Measurements from ENCODE around the gene SF3A2.

DNA sequence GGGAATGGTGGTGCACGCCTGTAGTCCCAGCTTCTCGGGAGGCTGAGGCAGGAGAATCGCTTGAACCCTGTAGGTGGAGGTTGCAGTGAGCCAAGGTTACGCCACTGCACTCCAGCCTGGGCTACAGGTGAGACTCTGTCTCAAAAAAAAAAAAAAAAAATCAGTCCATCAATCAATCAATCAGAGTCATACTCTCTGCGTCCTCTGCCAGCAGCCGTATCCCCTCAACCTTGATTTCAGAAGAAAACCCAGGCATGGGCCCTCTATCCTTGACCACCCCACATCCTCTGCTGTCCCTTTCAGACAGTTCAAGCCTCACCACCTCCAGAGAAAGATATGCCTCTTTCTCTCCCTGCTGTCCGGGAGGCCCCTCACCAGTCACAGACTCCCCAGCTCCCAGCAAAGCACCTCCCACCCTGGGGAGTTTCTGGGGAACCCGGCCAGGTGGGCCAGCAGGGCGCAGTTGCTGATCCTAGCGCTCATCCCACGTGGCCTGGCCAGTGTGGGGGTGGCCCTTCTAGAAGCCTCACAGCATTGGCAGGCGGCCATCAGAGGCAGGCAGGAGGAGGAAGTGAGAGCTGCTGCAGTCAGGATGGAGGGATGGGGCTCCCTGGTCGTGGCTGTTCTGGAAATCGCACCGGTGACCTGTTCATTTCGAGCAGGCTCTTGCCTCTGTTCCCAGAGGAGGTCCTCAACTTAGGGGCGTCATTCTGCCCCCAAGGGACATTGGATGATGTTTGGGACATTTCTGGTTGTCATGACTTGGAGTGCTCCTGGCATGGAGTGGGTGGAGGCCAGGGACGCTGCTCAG lies 29.8 kb downstream of the SF3A2 start:
- TF ChIP-seq, protein P1, sequence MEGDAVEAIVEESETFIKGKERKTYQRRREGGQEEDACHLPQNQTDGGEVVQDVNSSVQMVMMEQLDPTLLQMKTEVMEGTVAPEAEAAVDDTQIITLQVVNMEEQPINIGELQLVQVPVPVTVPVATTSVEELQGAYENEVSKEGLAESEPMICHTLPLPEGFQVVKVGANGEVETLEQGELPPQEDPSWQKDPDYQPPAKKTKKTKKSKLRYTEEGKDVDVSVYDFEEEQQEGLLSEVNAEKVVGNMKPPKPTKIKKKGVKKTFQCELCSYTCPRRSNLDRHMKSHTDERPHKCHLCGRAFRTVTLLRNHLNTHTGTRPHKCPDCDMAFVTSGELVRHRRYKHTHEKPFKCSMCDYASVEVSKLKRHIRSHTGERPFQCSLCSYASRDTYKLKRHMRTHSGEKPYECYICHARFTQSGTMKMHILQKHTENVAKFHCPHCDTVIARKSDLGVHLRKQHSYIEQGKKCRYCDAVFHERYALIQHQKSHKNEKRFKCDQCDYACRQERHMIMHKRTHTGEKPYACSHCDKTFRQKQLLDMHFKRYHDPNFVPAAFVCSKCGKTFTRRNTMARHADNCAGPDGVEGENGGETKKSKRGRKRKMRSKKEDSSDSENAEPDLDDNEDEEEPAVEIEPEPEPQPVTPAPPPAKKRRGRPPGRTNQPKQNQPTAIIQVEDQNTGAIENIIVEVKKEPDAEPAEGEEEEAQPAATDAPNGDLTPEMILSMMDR (IDR thresholded peaks at IDR 0.05), result no peak
- TF ChIP-seq EZH2 (IDR thresholded peaks at IDR 0.05; ENCODE audit: borderline replicate concordance, insufficient read depth, low read depth, low read length, poor library complexity, severe bottlenecking), result no peak
